HepG2 (cell line): ENCODE results near the gene DUS1L. TPM values are rescaled to one million over a fixed set of nuclear protein-coding genes. Genes with fewer than 3 reads are reported as not detected.
A peak's percentile ranks its signal among the peaks of the same experiment; 100 is the strongest.

Source experiments
- ATF7-NPFF ChIP-seq: sonication (generic); formaldehyde crosslinking; IDR thresholded peaks from 2 replicates; pipeline ENCODE4 v1.8.1; 2023; ENCODE audit warnings: mild to moderate bottlenecking, low read depth, missing genetic modification reagents, moderate library complexity
- BORCS8-MEF2B ChIP-seq: sonication (generic); formaldehyde crosslinking; IDR thresholded peaks from 2 replicates; pipeline ENCODE4 v1.8.0; 2022; ENCODE audit warnings: mild to moderate bottlenecking, missing genetic modification reagents
- ESRRA ChIP-seq: sonication (generic); formaldehyde crosslinking; IDR thresholded peaks from 2 replicates; pipeline ENCODE4 v1.5.1; 2020; ENCODE audit warnings: mild to moderate bottlenecking, low read depth, missing genetic modification reagents
- GTF3A ChIP-seq: sonication (generic); formaldehyde crosslinking; conservative IDR thresholded peaks from 2 replicates; pipeline ENCODE4 v1.4.0; 2020; ENCODE audit warnings: mild to moderate bottlenecking, missing genetic modification reagents
- IRX3 ChIP-seq: sonication (generic); formaldehyde crosslinking; IDR thresholded peaks from 2 replicates; pipeline ENCODE4 v1.8.1; 2023; ENCODE audit warnings: mild to moderate bottlenecking, low read depth, missing genetic modification reagents, borderline replicate concordance
- NFKB2 ChIP-seq: sonication (generic); formaldehyde crosslinking; IDR thresholded peaks from 2 replicates; pipeline ENCODE4 v1.4.0; 2020; ENCODE audit warnings: missing genetic modification reagents, borderline replicate concordance
- NR2F2 ChIP-seq: IDR thresholded peaks from 2 replicates; pipeline ENCODE4 v1.6.1; 2012; ENCODE audit warnings: low read depth, inconsistent platforms, borderline replicate concordance
- TBL1XR1 ChIP-seq: fragments of 150-350 bp; IDR thresholded peaks from 2 replicates; pipeline ENCODE4 v1.6.1; 2014; ENCODE audit warnings: borderline replicate concordance, low read length; ENCODE audit not compliant: partially characterized antibody
- XRCC5 ChIP-seq: fragments of 200-400 bp; formaldehyde crosslinking; optimal IDR thresholded peaks from 2 replicates; pipeline ENCODE3; 2017; ENCODE audit warnings: mild to moderate bottlenecking, low read length
- ZC3H13 ChIP-seq: sonication (generic); formaldehyde crosslinking; IDR thresholded peaks from 2 replicates; pipeline ENCODE4 v1.8.1; 2023; ENCODE audit warnings: mild to moderate bottlenecking, missing genetic modification reagents, moderate library complexity
- ZFP36L1 ChIP-seq: sonication (generic); formaldehyde crosslinking; IDR thresholded peaks from 2 replicates; pipeline ENCODE4 v1.8.0; 2022; ENCODE audit warnings: mild to moderate bottlenecking, missing genetic modification reagents, moderate library complexity
- ZFP36L2 ChIP-seq: sonication (generic); formaldehyde crosslinking; IDR thresholded peaks from 2 replicates; pipeline ENCODE4 v1.4.0; 2020; ENCODE audit warnings: missing genetic modification reagents
- ZFYVE20 ChIP-seq: sonication (generic); formaldehyde crosslinking; IDR thresholded peaks from 2 replicates; pipeline ENCODE4 v1.8.0; 2023; ENCODE audit warnings: low read depth, mild to moderate bottlenecking, moderate library complexity, missing genetic modification reagents, borderline replicate concordance
- ZNF230 ChIP-seq: sonication (generic); formaldehyde crosslinking; IDR thresholded peaks from 2 replicates; pipeline ENCODE4 v1.4.0; 2020; ENCODE audit warnings: mild to moderate bottlenecking, missing genetic modification reagents
- ZNF484 ChIP-seq: sonication (generic); formaldehyde crosslinking; IDR thresholded peaks from 2 replicates; pipeline ENCODE4 v1.5.1; 2020; ENCODE audit warnings: mild to moderate bottlenecking, low read depth, missing genetic modification reagents, borderline replicate concordance
- ZNF609 ChIP-seq: sonication (generic); formaldehyde crosslinking; IDR thresholded peaks from 2 replicates; pipeline ENCODE4 v1.4.0; 2020; ENCODE audit warnings: mild to moderate bottlenecking, missing genetic modification reagents, borderline replicate concordance
- polyA plus RNA-seq, 8 experiments: library from polyadenylated mRNA; depleted of rRNA in 3 of 8; stranded (reverse) in 7 of 8; unstranded in 1 of 8; fragments of >200 nt; fragmentation: Illumina TruSeq in 4 of 8; extraction: Trizol in 4 of 8; gene quantifications; 2 replicates each; pipeline versions ENCODE4 v1.2.1 to v1.2.3, GENCODE V29; 2011 to 2016; ENCODE audit warnings: low read depth in 4 of 8, missing spikeins in 1 of 8, mixed read lengths in 1 of 8; ENCODE audit not compliant: insufficient read depth in 1 of 8
- total RNA-seq, 5 experiments: library from RNA; depleted of rRNA; stranded (reverse); fragments of >200 nt; fragmentation: Illumina TruSeq; extraction: Trizol; gene quantifications; 2 replicates each; pipeline ENCODE4 v1.2.3, GENCODE V29; 2016; ENCODE audit warnings: low read depth in 1 of 5
- TF ChIP-seq, protein P1 (sequence below): sonication (generic); formaldehyde crosslinking; IDR thresholded peaks from 2 replicates; pipeline ENCODE4 v1.4.0; 2020; ENCODE audit warnings: missing genetic modification reagents
- TF ChIP-seq, protein P2 (sequence below): sonication (generic); formaldehyde crosslinking; IDR thresholded peaks from 2 replicates; pipeline ENCODE4 v1.4.0; 2020; ENCODE audit warnings: low read depth, mild to moderate bottlenecking, missing genetic modification reagents
- TF ChIP-seq, protein P3 (sequence below): IDR thresholded peaks from 2 replicates; pipeline ENCODE4 v1.6.1; 2018; ENCODE audit warnings: missing genetic modification reagents

Gene DUS1L
- total and polyA plus RNA-seq, 2 of the 13 experiments (the other 11 are each of a cell fraction or from before 2014, with no cell fraction given) = 81.0 to 109 TPM

DNA sequence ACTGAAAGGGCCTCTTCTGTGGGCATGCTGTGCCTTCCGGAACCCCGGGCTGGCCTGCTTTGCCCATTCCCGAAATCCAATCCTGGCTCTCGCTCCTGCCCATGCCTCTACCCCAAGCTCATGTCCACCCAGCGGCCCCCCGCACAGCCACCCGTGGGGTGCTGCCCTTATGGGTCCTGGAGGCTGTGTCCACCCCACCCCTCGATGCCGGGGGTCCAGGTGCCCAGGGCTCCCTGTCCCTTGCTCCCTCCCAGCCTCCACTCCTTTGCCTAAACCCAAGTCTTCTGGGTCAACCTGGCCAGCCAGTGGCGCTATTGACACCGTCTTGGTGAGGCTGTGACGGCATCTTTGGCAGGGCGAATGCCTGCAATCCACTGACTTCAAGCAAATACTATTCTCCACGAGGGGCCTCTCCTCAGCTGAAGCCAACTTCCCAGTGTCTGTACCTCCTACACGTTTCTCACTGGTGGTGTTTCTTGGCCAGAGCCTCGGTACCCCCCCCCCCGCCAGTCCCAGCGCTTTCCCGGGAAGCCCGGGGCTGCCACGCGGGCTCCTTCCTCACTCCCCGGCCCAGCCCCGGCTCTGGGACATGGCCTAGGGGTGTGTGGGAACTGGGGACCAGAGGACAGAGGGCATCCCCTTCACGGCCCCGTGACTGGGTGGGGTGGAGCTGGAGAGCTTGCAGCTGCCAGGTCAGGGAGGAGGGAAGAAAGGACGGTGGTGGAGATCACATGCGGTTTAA lies 12.2 kb upstream of the DUS1L start (continued):
- no peak for TF ChIP-seq ZNF609 (CRISPR knock-in tag)
- 0 out of 2 replicates have a peak, but pooled peaks have one; percentile 31 for TF ChIP-seq NFKB2 (CRISPR knock-in tag)
- TF ChIP-seq BORCS8-MEF2B = peak; percentile 64; the same call in 1 of the 2 replicates
- TF ChIP-seq GTF3A (CRISPR knock-in tag) = no peak
- no peak for TF ChIP-seq XRCC5
- 0 out of 2 replicates have a peak, but pooled peaks have one; percentile 7 for TF ChIP-seq ZFYVE20 (CRISPR knock-in tag)
- TF ChIP-seq, protein P1, sequence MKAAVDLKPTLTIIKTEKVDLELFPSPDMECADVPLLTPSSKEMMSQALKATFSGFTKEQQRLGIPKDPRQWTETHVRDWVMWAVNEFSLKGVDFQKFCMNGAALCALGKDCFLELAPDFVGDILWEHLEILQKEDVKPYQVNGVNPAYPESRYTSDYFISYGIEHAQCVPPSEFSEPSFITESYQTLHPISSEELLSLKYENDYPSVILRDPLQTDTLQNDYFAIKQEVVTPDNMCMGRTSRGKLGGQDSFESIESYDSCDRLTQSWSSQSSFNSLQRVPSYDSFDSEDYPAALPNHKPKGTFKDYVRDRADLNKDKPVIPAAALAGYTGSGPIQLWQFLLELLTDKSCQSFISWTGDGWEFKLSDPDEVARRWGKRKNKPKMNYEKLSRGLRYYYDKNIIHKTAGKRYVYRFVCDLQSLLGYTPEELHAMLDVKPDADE (CRISPR knock-in tag) = no peak
- TF ChIP-seq ATF7-NPFF (CRISPR knock-in tag) = 0 out of 2 replicates have a peak, but pooled peaks have one; percentile 1
- TF ChIP-seq IRX3 = peak; percentile 54; the same call in 1 of the 2 replicates
- TF ChIP-seq, protein P2, sequence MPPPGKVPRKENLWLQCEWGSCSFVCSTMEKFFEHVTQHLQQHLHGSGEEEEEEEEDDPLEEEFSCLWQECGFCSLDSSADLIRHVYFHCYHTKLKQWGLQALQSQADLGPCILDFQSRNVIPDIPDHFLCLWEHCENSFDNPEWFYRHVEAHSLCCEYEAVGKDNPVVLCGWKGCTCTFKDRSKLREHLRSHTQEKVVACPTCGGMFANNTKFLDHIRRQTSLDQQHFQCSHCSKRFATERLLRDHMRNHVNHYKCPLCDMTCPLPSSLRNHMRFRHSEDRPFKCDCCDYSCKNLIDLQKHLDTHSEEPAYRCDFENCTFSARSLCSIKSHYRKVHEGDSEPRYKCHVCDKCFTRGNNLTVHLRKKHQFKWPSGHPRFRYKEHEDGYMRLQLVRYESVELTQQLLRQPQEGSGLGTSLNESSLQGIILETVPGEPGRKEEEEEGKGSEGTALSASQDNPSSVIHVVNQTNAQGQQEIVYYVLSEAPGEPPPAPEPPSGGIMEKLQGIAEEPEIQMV (CRISPR knock-in tag) = no peak
- TF ChIP-seq ZC3H13 (CRISPR knock-in tag) = peak; percentile 67; the same call in 1 of the 2 replicates
- no peak for TF ChIP-seq ZFP36L2
- 0 out of 2 replicates have a peak, but pooled peaks have one; percentile 30 for TF ChIP-seq ZFP36L1 (CRISPR knock-in tag)
- TF ChIP-seq TBL1XR1 = no peak
- peak; percentile 25; the same call in 1 of the 2 replicates for TF ChIP-seq NR2F2
- no peak for TF ChIP-seq ZNF484 (CRISPR knock-in tag)
- 0 out of 2 replicates have a peak, but pooled peaks have one; percentile 48 for TF ChIP-seq ZNF230
- TF ChIP-seq ESRRA (CRISPR knock-in tag) = 0 out of 2 replicates have a peak, but pooled peaks have one; percentile 17
- TF ChIP-seq, protein P3, sequence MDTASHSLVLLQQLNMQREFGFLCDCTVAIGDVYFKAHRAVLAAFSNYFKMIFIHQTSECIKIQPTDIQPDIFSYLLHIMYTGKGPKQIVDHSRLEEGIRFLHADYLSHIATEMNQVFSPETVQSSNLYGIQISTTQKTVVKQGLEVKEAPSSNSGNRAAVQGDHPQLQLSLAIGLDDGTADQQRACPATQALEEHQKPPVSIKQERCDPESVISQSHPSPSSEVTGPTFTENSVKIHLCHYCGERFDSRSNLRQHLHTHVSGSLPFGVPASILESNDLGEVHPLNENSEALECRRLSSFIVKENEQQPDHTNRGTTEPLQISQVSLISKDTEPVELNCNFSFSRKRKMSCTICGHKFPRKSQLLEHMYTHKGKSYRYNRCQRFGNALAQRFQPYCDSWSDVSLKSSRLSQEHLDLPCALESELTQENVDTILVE = no peak
